GM18907 (cell line): ENCODE measurements around the gene FDX1.
"Not testable (repeated sequence)": the region's sequence is repeated elsewhere in the genome, so short reads cannot be mapped to it uniquely, and the experiment has no call there.

Source experiments
- ATAC-seq: cut with Tn5 transposase; IDR thresholded peaks from one replicate; pipeline ENCODE4 v1.9.1; 2021; ENCODE audit warnings: mild to moderate bottlenecking, moderate library complexity; ENCODE audit not compliant: unreplicated experiment

The FDX1 gene, protein sequence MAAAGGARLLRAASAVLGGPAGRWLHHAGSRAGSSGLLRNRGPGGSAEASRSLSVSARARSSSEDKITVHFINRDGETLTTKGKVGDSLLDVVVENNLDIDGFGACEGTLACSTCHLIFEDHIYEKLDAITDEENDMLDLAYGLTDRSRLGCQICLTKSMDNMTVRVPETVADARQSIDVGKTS

DNA sequence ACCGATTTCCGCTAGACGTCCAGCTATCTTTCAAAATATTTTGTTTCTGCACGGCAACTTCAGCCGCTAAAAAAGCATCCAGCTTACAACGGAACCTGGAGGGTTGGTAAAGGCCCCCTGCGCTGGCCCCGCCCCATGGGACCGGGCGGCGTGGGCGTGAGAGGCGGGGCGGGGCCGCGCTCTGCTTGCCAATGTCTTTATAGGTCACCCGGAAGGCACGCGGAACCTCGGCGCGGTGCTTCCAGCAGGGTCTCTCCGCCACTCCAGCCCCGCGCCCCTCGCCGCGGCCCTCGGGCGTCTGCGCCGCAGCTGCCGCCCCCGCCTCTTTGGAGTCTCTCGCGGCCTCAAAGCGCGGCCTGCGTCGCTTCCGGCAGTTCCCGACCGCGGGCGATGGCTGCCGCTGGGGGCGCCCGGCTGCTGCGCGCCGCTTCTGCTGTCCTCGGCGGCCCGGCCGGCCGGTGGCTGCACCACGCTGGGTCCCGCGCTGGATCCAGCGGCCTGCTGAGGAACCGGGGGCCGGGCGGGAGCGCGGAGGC is at the start of gene FDX1:
FDX1 (plus strand) TSS at position 218 of the 536 bp plus-strand sequence; CDS start at position 391, 173 bp downstream.
- ATAC-seq = peak; percentile 84

DNA sequence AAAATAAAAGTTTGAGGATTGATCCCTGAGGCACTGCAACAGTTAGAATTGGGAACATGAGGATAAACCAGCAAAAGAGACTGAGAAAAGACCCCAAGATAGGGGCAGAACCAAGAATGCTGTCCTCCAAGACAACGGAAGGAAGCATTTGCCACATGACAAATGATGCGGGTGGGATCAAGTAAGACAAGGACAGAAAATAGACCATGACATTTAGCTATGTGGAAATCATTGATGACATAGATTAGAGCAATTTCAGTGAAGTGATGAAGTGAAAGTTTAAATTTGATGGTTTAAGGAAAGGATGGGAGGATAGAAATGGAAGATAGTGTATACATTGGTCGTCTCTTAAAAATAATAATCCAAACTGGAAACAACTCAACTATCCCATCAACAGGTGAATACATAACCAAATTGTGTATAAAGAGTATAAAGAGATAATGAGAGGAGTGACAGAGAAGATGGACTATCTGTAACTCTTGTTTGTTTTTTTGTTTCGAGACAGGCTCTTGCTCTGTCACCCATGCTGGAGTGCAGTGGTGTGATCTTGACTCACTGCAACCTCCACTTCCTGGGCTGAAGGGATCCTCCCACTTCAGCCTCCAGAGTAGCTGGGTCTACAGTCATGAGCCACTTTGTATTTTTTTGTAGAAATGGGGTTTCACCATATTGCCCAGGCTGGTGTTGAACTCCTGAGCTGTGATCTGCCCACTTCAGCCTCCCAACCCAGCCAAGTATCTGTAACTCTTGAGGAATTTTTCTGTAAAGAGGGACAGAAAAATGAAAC is 48.7 kb upstream of the FDX1 start:
- ATAC-seq = no peak

DNA sequence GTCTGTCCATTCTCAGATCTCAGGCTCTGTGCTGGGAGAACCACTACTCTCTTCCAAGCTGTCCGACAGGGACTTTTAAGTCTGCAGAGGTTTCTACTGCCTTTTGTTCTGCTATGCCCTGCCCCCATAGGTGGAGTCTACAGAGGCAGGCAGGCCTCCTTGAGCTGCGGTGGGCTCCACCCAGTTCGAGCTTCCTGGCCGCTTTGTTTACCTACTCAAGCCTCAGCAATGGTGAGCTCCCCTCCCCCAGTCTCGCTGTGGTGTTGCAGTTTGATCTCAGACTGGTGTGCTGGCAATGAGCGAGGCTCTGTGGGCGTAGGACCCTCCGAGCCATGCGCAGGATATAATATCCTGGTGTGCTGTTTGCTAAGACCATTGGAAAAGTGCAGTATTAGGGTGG is 41.5 kb upstream of the FDX1 start:
- not testable (repeated sequence) for ATAC-seq

DNA sequence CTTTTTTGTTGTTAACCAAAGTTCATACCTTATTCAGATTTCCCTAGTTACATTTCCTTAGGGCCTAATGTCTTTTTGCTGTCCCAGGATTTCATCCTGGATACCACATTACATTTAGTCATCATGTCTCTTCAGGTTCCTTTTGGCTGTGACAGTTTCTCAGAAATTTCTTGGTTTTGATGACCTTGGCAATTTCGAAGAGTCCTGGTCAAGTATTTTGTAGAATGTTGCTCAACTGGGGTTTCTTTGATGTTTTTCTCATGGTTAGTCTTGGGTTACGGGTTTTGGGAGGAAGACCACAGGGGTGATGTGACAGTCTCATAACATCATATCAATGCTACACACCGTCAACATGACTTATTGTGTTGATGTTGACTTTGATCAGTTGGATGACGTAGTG is 39.8 kb upstream of the FDX1 start:
- ATAC-seq = no peak

DNA sequence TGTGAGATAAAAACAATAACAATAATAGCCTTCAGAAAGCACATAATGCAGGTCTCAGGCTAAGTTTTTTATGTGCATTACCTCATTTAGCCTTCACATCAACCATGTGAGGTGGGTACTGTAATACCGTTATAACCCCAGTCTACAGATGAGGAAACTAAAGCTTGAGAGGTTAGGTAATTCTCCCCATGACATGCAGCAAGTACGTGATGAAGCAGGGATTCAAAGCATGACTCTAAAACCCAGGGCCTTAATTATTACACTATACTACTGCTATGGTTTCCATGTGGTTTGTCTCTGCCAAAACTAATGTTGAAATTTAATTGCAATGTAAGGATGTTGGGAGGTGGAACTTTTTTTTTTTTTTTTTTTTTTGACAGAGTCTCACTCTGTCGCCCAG is 37.7 kb upstream of the FDX1 start:
- no peak for ATAC-seq

DNA sequence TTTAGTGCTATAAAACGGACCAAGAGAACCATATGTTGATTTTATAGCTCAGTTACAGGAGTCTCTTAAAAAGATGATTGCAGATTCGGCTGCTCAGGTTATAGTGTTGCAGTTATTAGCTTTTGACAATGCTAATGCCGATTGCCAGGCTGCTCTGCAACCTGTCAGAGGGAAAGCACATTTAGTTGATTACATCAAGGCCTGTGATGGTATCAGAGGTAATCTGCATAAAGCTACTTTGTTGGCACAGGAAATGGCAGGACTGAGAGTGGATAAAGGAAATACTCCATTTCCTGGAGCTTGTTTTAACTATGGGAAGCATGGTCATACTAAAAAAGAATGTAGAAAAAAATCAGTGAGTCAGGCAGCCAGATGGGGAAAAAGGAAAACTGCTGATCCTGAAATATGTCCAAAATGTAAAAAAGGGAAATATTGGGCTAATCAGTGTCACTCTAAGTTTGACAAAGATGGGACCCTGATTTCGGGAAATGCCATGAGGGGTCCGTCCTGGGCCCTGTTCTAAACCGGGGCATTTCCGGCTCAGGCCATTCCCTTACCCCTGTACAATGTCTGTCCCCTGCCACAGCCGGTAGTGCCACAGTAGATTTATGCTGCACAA is 32.0 kb upstream of the FDX1 start:
- ATAC-seq = not testable (repeated sequence)

DNA sequence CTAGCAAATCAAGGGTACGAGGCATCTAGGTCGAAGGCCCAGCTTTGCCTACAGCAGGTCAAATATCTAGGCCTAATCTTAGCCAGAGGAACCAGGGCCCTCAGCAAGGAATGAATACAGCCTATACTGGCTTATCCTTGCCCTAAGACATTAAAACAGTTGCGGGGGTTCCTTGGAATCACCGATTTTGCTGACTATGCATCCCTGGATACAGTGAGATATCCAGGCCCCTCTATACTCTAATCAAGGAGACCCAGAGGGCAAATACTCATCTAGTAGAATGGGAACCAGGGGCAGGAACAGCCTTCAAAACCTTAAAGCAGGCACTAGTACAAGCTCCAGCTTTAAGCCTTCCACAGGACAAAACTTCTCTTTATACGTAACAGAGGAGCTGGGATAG is 26.2 kb upstream of the FDX1 start:
- not testable (repeated sequence) for ATAC-seq

DNA sequence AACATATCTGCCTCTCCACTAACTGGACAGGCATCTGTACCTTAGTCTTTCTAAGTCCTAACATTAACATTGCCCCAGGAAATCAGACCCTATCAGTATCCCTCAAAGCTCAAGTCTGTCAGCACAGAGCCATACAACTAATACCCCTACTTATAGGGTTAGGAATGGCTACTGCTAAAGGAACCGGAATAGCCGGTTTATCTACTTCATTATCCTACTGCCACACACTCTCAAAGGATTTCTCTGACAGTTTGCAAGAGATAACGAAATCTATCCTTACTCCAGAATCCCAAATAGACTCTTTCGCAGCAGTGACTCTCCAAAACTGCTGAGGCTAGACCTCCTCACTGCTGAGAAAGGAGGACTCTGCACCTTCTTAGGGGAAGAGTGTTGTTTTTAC is 24.1 kb upstream of the FDX1 start:
- not testable (repeated sequence) for ATAC-seq

DNA sequence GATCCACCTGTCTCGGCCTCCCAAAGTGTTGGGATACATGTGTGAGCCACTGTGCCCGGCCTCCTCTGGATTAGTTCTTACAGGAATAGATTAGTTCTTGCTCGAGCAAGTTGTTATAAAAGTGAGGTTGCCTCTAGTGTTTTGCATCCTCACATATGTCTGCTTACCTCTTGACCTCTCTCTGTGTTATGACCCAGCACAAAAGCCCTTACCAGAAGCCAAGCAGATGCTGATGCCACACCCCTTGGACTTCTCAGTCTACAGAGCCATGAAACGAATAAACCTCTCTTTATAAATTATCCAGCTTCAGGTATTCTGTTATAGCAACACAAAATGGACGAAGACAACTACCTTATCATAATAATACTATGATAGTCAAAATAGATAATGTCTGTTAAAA is 22.4 kb upstream of the FDX1 start:
- no peak for ATAC-seq

DNA sequence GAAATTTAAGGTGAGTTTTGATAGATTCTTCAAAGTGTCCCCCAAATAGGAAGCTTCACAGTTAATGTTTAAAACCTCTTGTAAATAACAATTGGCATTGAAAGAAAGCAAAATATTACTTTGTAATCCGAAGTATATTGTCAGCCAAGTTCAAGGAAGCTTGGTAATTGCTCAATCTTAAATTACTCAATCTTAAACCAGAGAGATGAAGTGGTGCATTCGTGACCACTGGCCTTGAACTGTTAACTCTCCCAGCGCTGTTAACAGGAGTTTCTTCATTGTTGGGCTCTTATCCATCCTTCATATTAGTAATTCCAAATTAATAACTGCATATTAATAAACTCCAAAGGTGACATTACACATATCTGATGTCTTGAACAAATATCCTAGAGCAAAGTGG is 20.6 kb upstream of the FDX1 start:
- no peak for ATAC-seq

DNA sequence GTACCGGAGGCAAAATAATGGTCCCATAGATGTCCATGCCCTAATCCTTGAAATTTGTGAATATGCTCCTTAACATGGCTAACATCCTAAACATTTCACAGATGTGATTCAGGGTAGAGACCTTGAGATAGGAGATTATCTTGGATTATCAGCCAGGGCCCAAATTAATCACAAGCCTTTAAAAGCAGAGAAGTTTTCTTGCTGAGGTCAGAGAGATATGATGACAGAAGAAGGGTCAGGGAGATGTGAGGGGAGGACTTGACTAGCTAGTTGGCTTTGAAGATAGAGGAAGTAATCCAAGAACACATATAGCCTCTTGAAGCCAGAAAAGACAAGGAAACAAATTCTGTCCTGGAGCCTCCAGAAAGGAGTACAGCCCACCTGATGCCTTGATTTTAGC is 19.1 kb upstream of the FDX1 start:
- no peak for ATAC-seq

DNA sequence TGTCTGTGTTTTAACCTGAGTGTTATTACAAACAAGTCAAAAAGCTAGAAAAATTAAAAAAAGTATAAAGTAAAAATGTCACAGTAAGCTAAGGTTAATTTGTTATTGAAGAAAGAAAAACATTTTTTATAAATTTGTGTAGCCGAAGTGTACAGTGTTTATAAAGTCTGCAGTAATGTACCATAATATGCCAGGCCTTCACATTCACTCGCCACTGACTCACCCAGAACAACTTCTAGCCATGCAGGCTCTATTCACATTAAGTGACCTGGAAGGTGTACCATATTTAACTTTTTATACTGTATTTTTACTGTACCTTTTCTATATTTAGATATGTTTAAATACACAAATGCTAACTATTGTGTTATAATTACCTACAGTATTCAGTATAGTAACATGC is 14.7 kb upstream of the FDX1 start:
- ATAC-seq = no peak

DNA sequence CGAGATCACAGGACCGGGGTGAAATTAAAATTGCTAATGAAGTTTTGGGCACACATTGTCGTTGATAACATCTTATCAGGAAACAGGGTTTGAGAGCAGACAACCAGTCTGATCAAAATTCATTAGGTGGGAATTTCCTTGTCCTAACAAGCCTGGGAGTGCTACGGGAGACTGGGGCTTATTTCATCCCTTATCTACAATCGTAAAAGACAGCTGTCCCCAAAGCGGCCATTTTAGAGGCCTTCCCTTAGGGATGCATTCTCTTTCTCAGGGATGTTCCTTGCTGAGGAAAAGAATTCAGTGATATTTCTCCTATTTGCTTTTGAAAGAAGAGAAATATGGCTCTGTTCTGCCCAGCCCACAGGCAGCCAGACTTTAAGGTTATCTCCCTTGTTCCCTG is 8.1 kb upstream of the FDX1 start:
- not testable (repeated sequence) for ATAC-seq

DNA sequence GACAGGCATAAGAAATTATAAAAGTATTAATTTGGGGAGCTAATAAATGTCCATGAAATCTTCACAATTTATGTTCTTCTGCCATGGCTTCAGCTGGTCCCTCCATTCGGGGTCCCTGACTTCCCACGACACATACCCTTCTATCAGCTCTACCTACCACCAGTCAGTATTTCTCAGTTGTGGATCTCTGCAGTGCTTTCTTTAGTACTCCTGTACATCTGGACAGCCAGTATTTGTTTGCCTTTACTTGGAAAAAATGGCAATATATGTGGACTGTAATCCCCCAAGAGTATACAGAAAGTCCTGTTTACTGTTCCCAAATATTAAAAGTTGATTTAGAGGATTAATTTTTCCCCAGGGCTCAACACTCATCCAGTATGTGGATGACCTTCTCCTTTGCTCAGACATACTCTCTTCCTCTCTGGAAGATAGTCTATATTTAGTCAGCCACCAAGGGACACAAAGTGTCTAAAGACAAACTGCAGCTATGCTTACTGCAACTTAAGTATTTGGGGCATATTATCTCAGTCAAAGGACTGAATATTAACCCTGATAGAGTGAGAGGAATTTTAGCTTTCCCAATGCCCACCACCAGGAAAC is 7.3 kb upstream of the FDX1 start:
- no peak for ATAC-seq

DNA sequence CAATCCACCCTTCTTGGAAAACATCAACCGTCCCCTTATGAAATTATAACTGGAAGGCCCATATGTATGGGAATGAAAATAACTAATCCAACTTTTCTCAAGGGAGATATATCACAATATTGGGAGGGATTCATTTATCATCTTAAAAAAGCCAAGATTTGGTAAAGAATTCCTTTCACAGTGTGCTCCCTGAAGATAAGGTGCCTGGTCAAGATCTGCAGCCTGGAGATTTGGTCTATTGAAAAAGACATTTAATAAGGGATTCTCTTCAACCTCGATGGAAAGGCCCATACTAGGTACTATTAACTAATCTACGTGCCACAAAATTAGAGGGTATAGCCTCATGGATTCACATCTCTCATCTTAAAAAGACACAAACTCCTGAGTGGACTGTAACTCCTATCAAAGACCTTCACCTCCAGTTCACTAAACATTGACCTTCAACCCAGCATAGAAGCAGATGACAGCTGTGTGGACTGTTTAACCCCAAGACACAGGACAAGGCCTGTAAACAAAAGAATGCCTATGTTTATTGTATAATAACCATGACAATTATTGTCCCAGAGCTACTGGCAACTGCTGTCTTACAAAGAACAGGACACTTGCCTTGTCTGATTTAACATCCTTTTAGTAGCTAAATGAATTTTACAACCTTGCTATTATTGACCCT is 4.8 kb upstream of the FDX1 start:
- ATAC-seq = no peak

DNA sequence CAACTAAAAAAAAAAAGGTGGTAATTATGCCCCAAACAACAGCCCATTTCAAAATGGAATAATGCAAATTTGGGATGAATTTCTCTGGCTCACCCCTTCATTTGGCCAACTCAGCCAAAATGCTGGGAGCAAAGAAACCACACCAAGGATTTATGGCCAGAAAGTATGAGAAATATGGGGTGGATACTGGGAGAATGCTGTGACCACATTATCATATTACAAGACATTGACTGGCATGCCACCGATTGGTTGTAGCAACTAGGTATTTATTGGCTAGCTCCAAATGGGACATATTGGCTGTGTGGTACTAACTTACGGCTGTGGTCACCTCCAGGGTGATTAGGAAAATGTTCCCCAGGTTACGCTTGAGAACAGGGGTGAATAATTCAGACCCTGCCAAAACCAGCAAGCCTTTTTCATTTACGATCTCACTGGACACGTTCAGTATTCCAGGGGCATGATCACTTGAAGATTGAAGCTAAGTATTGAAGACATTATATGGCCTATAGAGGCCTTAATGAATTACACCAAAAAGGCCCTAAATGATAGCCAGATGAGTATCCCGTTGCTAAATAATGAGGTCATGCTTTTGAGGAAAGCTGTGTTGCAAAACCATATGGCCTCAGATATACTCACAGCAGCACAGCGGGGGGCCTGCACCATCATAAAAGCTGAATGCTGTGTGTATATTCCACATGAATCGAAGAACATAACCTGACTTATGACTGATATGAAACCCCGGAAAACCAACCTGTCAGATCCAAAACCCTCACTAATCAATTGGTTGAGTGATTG is 3.8 kb upstream of the FDX1 start:
- ATAC-seq = no peak

DNA sequence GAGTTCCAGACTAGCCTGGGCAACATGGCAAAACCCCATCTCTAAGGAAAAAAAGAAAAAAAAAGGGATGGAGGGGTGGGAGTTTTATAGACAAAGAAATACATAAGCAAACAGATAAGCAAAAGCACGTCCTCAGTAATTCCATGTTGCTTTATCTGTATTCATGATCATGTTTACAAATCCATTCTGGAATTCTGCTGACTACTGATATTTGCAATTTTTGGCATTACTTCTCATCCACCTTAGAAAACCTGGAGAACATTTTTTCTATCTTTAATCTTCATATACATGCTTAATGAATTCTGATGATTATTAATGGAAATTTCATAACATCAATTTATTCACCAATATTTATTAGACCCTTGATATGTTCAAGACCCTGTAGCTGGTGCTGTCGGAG is 1.7 kb upstream of the FDX1 start:
- no peak for ATAC-seq

DNA sequence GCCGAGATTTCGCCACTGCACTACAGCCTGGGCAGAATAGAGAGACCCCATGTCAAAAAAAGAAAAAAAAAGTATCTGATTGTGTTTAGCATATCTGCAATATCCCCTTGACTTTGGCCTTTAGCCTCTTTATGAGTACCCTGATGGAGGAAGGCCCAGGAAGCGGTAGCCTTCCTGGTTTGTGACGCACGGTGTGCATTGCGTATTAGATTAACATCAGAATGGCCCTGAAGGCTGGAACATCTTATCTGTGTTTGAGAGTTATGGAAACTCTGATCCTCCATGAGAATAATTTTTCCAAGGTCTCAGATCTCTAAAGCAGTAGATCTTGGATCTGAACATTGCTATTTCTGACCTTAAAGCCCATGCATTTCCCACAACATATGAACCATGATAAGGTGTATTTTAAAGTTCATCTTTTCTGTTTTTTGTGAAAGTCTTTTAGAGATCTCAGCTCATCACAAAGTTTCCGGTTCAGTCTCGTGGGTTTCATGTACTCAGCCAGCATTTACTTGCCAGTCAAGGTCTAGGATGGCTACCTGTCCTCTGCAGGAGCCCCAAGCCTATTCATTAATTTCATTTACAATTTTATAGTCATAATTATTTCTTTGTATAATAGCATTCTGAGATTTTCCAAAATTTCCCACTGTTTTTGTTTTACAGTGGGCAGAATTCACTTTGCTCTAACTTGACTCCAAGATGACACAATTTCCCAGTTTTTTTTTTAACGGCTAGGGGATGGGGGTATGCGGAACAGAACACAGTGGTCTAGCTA is 605 bp upstream of the FDX1 start:
- ATAC-seq = no peak

DNA sequence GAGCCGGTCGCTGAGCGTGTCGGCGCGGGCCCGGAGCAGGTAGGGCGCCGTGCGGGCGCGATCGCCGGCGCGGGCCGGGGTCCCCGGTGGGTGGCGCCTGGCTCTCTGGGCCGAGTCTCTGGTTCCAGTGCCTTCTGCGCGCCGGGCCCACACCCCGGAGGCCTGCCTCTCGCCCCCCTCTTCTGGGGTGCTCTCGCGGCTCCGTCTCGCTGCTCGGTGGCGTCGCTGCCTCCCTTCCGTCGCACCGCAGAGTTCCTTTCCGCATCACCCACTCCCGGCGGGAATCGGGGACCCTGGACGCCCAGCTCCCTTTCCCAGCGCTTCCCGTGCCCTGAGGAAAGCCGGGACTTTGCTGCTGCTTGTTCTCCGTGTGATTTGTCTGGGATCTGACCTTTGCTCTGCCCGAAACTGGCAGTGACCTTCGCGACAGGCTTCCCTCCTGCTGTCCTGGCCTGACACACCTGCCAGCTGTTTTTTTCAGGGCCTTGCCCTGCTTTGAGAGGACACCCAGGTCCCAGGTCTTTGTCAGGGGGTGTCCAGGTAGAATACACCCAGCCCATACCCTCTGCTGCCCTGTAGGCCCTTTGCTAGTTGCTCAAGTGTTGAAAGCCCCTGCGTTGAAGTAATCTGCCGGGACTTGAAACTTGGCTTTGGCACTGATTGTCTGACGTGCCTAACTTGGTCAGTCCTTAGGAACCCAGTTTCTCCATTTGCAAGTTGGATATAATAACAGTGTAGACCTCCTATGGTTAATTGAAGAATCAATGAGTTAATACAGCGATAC is 711 bp downstream of the FDX1 start:
- ATAC-seq = peak; percentile 37
